Calu3 (cell line): ENCODE results near the gene ADAMTS18. TPM values are rescaled to one million over a fixed set of nuclear protein-coding genes. Genes with fewer than 3 reads are reported as not detected.
"Not testable (repeated sequence)": the region's sequence is repeated elsewhere in the genome, so short reads cannot be mapped to it uniquely, and the experiment has no call there.

Experiments
- BruUV-seq: library from RNA; stranded (reverse); fragments of 400-500 nt; replicated peaks from 2 replicates; lab custom pipeline; 2021; lab: Mats Ljungman, UMichigan
- CTCF ChIA-PET: fragments of 300-600 bp; sonication (Branson Sonifier 250); formaldehyde crosslinking; loops from one replicate; lab custom pipeline; 2022; ENCODE audit warnings: antibody characterized with exemption; lab: Charles Lee
- DNase-seq: peaks from one replicate; pipeline ENCODE4 v3.0.0; 2022
- H3K27ac Mint-ChIP-seq: one replicate; pipeline ENCODE4 v1.8.0; 2022; ENCODE audit warnings: mixed read lengths; ENCODE audit not compliant: unreplicated experiment
- H3K27me3 Mint-ChIP-seq: one replicate; pipeline ENCODE4 v1.8.0; 2022; ENCODE audit warnings: mixed read lengths; ENCODE audit not compliant: unreplicated experiment
- H3K36me3 Mint-ChIP-seq: one replicate; pipeline ENCODE4 v1.8.0; 2022; ENCODE audit warnings: mild to moderate bottlenecking, moderate library complexity, mixed read lengths; ENCODE audit not compliant: insufficient read depth, unreplicated experiment
- H3K4me1 Mint-ChIP-seq: one replicate; pipeline ENCODE4 v1.8.0; 2022; ENCODE audit warnings: mild to moderate bottlenecking, low read depth, mixed read lengths; ENCODE audit not compliant: unreplicated experiment
- H3K4me3 Mint-ChIP-seq: one replicate; pipeline ENCODE4 v1.8.0; 2022; ENCODE audit warnings: mild to moderate bottlenecking, low read depth, moderate library complexity, mixed read lengths; ENCODE audit not compliant: unreplicated experiment
- H3K9me3 Mint-ChIP-seq: one replicate; pipeline ENCODE4 v1.8.0; 2022; ENCODE audit warnings: low read depth, mixed read lengths; ENCODE audit not compliant: unreplicated experiment
- intact Hi-C: fragments of 100-400 bp; cut with micrococcal nuclease; formaldehyde crosslinking; loops from one replicate; pipeline ENCODE4 v1.10.0; 2022; ENCODE audit not compliant: unreplicated experiment
- total RNA-seq: library from RNA; stranded (reverse); gene quantifications from 2 replicates; pipeline ENCODE4 v1.2.3, GENCODE V29; 2022
- TF ChIP-seq, protein P1 (sequence below): fragments of 200-600 bp; IDR thresholded peaks from one replicate; pipeline ENCODE4 v1.8.0; 2022; ENCODE audit warnings: antibody characterized with exemption; ENCODE audit not compliant: unreplicated experiment

ADAMTS18 gene
- total RNA-seq, 1 experiment from 2014 or later: not detected

DNA sequence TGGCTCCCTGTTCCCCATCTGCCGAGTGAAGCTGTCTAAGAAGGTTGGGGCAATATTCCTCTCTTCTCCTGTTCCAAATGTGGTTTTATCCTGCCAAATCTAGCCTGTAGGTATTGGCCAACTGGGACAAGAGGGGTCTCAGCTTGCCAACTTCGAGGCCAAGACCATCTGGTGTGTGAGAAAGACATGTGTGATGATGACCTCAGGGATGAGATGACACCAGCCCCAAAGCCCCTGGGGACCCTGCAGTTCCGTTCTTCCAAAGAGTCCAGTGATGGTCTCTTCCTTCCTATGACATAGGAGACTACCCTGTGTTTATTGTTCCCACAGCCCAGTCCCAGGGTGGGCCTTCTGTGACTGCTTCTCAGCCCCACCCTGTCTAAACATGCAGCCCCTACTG lies 34.8 kb upstream of the ADAMTS18 start:
- H3K27me3 Mint-ChIP-seq: peaks cover 95% of the 10 kb centered on the region
- DNase-seq: no peak
- intact Hi-C loops: no loop called here
- H3K9me3 Mint-ChIP-seq: no peaks in the 10 kb centered on the region
- no peaks in the 10 kb centered on the region for H3K4me1 Mint-ChIP-seq
- no peak overlapping the region for H3K4me3 Mint-ChIP-seq
- no TSS peak for BruUV-seq
- no peaks in the 10 kb centered on the region for H3K36me3 Mint-ChIP-seq
- TF ChIP-seq, protein P1, sequence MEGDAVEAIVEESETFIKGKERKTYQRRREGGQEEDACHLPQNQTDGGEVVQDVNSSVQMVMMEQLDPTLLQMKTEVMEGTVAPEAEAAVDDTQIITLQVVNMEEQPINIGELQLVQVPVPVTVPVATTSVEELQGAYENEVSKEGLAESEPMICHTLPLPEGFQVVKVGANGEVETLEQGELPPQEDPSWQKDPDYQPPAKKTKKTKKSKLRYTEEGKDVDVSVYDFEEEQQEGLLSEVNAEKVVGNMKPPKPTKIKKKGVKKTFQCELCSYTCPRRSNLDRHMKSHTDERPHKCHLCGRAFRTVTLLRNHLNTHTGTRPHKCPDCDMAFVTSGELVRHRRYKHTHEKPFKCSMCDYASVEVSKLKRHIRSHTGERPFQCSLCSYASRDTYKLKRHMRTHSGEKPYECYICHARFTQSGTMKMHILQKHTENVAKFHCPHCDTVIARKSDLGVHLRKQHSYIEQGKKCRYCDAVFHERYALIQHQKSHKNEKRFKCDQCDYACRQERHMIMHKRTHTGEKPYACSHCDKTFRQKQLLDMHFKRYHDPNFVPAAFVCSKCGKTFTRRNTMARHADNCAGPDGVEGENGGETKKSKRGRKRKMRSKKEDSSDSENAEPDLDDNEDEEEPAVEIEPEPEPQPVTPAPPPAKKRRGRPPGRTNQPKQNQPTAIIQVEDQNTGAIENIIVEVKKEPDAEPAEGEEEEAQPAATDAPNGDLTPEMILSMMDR: no peak
- CTCF ChIA-PET: no interaction called here
- no peak overlapping the region for H3K27ac Mint-ChIP-seq

DNA sequence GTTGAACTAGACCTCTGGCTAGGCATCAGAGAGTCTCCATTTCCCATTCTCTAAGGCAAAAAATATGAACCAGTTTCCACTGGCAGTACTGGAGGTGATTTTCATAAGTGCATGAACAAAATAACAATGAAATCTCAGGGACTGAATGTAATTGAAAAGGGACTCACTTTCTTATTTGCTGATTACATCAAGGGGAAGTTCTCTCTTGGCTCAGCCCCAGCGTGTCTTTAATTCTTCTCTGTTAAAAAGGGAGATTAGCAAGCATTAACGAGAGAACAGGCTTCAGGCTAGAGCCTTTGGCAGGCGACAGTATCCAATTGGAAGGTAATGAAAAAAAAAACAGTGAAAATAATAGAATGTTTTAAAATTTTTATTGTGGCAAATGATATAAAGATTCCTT lies 34.0 kb upstream of the ADAMTS18 start:
- Mint-ChIP-seq H3K4me1 (no peaks in the 10 kb centered on the region), H3K9me3 (no peaks in the 10 kb centered on the region), H3K27me3 (peaks cover 90% of the 10 kb centered on the region), H3K4me3 (no peak overlapping the region), H3K36me3 (no peaks in the 10 kb centered on the region), H3K27ac (no peak overlapping the region)
- BruUV-seq: no TSS peak
- intact Hi-C loops: no loop called here
- DNase-seq: no peak
- CTCF ChIA-PET: no interaction called here
- TF ChIP-seq, protein P1: no peak

DNA sequence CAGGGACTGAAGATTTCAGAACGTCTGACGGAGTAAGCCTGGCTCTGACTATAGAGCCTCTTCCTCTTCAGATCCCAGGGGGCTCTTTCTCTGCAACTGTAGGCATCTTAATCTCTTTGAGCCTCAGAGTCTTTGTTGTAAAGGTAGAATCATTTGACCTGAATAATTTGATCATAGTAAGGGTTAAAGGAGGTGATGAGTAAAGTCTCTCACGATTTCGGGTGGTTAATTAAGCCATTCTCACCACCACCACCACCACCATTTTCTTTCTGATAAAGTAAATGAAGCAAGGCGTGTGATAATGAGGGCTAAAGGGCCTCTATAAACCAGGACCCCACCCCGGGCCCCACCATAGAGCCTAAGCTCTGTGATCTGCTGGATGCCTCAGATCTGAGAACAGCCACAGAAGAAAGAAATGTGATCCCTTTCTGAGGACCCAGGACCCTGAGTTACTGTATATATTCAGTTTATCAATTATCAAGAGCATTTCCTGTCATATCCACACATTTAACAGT lies 33.0 kb upstream of the ADAMTS18 start:
- TF ChIP-seq, protein P1: no peak
- CTCF ChIA-PET: no interaction called here
- intact Hi-C loops: no loop called here
- Mint-ChIP-seq H3K36me3 (no peaks in the 10 kb centered on the region), H3K9me3 (no peaks in the 10 kb centered on the region), H3K4me3 (no peak overlapping the region), H3K27ac (no peak overlapping the region), H3K4me1 (no peaks in the 10 kb centered on the region), H3K27me3 (peaks cover 84% of the 10 kb centered on the region)
- DNase-seq: no peak
- no TSS peak for BruUV-seq

DNA sequence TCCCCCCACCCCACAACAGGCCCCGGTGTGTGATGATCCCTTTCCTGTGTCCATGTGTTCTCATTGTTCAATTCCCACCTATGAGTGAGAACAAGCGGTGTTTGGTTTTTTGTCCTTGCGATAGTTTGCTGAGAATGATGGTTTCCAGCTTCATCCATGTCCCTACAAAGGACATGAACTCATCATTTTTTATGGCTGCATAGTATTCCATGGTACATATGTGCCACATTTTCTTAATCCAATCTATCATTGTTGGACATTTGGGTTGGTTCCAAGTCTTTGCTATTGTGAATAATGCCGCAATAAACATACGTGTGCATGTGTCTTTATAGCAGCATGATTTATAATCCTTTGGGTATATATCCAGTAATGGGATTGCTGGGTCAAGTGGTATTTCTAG lies 28.8 kb upstream of the ADAMTS18 start:
- H3K36me3 Mint-ChIP-seq, H3K27ac Mint-ChIP-seq, CTCF ChIA-PET, BruUV-seq, H3K4me1 Mint-ChIP-seq, H3K9me3 Mint-ChIP-seq, intact Hi-C loops, H3K4me3 Mint-ChIP-seq, DNase-seq: not testable (repeated sequence)
- peaks cover 73% of the 10 kb centered on the region for H3K27me3 Mint-ChIP-seq

DNA sequence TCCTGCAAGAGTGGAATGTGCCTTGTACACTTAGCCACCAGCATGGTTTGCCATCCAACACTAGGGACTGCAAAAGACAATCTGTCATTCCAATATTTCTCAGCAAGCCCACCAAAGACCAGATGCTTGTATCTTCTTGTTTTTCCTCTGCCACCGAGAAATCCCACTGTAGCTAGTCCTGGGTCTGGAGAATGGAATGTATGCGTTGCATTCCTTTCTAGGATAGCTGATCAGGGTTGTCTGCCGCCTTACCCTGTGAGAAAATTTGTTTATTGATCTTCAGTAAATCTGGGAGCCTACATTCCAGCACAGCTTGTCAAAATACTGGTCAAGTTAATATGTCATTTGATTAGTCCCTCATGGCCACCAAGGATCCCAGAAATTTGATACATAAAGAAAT lies 28.1 kb upstream of the ADAMTS18 start:
- no peaks in the 10 kb centered on the region for H3K9me3 Mint-ChIP-seq
- H3K4me1 Mint-ChIP-seq: no peaks in the 10 kb centered on the region
- no peak overlapping the region for H3K4me3 Mint-ChIP-seq
- no peaks in the 10 kb centered on the region for H3K36me3 Mint-ChIP-seq
- no peak for DNase-seq
- CTCF ChIA-PET: interaction anchor here (0.7 kb wide), 1 partner anchor 87 kb away, joined by 3 read pairs; no protein-coding TSS in a partner anchor
- no TSS peak for BruUV-seq
- H3K27me3 Mint-ChIP-seq: peaks cover 73% of the 10 kb centered on the region
- intact Hi-C loops: no loop called here
- TF ChIP-seq, protein P1: no peak
- H3K27ac Mint-ChIP-seq: no peak overlapping the region
